NCI-H345 treated with DMSO at 0.1 percent for 48 hours (cell line): ENCODE results near the gene SLC25A22.

Experiments used
- DNase-seq: peaks from one replicate; lab custom pipeline; 2025; ENCODE audit not compliant: unreplicated experiment; lab: John Stamatoyannopoulos, UW

Gene SLC25A22

DNA sequence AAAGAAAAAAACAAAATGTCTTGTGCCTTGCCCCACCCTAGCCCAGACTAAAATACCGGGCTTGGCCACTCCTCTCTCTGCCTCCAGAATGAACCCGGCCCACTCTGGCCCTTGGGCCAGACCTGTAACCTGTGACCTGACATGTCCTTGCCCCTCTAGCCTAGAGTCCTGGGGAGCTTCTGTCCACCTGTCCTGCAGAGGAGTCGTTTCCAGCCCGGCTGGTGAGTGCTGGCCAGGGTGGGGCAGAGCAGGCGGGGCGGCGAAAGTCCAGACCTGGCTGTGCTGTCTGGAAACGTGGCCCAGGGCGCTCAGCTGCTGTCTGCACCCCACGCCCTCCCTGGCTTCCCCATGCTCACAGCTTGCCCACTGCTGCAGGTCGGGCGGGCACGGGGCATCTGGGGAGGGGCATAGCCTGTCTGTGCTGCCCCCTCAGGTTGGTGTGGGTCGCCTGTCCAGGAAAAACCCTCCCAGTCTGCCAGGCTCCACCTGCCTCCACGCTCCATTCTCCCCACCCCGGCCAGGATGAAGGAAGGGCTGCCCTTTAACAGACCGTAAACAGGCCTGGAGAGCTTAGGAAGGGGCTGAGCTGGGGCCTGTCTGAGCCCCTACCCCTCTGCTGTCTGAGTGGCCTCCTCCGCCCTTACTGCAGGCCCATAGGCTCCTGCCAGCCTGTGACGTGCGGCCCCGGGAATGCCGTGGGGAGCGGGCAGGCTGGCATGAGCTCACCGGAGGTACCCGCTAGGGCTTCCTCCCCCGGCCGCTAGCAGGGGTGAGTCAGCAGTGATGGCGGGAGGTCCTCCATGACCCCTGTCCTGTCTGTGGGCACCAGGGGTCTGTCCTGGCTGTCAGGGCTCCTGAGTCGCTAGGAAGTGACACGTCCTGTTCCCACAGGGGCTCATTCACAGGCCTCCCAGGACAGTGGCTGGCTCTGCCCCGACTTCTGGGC is 36.6 kb upstream of the SLC25A22 start:
- DNase-seq: no peak

DNA sequence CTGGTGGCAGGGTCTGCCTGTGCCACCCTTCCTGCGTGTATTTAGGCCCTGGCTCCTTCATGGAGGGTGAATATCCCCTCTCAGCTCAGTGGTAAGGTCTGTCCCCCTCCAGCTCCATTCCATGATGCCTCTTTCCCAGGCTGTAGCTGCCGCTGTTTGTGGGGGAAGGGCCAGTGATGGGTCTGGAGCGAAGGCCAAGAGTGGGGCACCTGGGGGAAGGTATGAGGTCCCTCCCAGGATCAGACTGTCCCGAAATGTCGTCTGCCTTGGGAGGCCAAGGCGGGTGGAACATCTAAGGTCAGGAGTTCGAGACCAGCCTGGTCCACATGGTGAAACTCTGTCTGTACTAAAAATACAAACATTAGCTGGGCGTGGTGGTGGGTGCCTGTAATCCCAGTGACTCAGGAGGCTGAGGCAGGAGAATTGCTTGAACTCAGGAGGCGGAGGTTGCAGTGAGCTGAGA is 35.8 kb upstream of the SLC25A22 start:
- DNase-seq: no peak

DNA sequence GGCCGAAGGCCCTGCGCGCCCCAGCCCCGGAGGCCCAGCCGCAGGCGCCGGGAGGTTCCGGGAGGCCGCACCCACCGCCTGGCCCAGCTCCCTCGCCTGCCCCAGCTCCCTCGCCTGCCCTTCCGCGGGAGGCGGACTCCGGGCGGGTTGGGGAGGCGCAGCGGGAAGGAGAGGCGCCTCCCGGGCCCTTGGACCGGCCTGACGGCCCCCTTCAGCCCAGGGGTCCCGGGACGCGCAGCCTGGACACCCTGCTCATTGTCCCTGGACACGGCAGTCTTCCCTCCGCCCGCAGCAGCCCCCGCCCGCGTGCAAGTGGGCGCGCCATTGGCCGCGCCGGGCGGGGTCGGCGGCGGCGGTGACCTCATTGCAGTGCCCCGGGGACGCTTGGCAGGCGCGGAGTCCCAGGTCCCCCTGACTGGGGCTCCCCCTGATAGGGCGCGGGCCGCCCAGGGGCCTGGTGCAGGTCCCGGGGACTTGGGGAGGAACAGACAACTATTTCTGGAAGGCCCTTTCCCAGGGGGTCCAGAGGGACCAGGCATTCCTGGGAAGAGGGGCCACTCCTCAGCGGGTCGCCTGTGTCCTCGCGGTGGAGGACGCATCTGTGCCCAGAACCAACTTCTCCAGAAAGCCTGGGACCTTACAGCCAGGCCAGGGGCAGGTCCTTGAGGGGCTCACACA is 35.2 kb upstream of the SLC25A22 start:
- no peak for DNase-seq

DNA sequence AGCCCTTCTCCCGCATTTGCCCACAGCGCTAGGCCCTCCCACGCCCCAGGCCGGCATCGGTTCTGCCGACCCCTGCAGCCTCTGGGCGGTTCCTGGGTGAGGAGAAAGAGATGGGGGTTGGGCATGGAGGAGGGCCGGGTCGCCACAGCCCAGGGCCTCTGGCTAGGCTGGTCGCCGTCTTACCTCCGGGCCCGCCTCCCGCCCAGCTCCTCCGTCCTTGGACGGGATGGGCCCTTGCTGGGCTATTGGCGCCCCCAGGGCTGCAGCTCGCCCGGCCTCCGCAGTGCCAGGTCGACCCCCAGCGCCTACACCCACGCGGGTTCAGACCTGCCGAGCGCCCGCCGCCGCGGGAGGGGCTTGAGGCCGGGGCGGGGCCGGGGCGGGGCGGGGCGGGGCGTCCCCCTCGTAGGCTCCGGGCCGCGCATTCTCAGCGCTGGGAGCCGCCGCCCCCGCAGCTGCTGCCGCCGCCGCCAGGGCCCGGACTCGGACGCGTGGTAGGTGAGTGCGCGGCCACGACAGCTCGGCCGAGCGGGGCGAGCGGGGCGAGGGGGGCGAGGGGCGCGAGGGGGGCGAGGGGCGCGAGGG is 34.5 kb upstream of the SLC25A22 start, which contains the start of gene CD151:
CD151 (plus strand) TSS at position 424 of the 585 bp plus-strand sequence. CDS start 3,118 bp downstream, outside the sequence.
- peak; percentile 31 for DNase-seq

DNA sequence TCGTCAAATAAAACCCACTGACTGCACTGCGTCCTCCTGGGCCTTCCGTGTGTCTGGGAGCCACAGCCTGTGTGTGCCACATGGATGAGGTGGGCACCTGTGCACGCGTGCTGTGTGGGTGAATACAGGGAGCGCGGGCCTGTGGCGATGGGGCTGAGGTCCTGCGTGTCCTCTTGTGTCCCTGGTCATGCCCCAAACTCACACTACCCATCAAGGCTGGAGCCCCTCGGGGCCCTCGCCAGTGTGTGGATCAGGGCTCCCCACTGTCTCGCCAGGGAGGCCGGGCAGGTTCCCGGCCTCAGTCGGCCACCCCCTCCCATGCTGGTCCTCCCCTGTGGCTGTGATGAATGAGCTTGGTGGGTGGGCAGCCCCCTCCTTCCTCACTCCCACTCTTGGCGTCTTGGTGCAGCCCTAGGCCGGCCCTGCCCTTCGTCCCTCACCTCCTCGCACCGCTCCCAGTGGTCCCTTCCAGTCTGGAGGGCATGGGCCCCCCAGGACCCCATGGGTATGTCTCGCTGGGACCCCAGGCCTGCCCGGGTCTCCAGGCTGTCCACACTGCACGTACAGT is 34.0 kb upstream of the SLC25A22 start:
- DNase-seq: no peak

DNA sequence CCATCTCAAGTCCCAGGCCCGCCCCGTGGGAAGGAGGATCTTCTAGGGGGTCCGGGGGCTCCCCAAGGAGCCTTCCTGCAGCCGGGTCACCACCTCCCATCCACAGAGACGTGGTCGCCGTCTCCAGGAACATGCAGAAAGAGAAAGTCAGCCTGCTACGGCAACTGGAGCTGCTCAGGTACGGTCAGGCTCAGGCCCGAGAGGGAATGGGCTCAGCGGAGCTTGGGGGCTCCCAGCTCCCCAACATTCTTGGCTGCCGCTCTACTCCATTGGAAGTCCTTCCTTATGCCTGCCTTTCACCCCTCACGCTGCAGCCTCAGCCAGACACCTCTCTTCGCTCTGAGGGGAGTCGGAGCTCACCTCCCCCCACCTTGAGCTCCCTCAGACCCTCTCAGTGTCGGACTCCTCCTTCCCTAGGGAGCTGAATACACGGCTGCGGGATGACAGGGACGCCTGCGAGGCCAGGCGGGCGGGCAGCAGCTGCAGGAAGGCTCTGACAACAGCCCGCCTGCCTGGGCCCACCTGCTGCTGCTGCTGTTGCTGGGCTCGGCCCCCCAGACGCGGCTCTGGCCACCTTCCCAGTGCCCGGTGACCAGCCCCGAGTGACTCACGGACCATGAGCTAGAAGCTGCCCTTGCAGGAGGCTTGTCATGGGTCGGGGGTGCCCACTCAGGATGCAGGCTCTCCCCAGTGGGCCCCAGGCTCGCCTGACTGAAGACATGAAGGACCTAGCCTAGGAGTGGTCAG is 33.2 kb upstream of the SLC25A22 start:
- DNase-seq: no peak

DNA sequence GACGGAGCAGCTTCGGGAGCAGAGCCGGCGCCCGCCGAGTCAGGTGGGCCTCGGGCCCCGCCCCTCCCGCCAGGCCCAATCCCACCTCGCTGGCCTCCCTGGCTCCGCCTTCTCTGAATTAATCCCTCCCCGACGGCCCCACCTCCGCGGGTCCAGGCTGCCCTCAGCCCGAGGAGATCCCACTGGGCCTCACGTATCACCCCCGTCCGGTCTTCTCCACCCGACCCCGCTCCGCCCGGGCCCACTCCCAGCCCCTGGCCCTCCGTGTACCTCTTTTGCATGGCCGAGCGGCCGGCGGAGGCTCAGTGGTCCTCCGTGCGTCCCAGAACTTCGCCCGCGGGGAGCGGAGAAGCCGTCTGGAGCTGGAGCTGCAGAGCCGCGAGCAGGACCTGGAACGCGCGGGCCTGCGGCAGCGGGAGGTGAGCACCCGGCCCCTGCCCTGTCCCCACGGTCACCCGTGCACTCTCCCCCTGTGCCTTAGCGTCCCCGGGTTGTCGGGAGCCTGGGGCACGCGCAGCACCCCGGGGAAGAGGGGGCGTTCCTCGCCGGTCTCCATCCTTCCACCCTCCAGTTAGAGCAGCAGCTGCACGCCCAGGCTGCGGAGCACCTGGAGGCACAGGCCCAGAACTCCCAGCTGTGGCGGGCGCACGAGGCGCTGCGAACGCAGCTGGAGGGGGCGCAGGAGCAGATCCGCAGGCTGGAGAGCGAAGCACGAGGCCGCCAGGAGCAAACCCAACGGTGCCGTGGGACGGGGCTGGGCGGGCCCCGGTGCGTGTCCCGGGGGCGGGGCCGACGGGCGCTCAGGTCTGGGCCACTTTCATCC is 32.4 kb upstream of the SLC25A22 start:
- DNase-seq: peak; percentile 78

DNA sequence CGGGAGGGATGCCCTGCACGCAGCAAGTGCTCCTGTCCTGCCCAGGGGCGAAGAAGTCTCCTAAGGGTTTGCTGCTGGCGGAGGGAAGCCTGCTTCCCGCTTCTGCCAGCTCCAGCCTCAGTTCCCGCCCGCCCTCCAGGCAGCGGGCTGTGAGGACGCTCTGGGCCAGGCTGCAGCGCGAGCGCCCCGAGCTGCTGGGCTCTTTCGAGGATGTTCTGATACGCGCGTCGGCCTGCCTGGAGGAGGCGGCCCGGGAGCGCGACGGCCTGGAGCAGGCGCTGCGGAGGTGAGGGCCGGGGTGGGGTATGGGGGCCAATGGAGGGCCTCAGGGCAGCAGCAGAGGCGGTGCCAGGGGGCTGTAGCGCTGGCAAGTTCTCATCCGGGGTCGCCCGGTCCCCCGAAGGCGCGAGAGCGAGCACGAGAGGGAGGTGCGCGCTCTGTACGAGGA is 31.8 kb upstream of the SLC25A22 start:
- no peak for DNase-seq

DNA sequence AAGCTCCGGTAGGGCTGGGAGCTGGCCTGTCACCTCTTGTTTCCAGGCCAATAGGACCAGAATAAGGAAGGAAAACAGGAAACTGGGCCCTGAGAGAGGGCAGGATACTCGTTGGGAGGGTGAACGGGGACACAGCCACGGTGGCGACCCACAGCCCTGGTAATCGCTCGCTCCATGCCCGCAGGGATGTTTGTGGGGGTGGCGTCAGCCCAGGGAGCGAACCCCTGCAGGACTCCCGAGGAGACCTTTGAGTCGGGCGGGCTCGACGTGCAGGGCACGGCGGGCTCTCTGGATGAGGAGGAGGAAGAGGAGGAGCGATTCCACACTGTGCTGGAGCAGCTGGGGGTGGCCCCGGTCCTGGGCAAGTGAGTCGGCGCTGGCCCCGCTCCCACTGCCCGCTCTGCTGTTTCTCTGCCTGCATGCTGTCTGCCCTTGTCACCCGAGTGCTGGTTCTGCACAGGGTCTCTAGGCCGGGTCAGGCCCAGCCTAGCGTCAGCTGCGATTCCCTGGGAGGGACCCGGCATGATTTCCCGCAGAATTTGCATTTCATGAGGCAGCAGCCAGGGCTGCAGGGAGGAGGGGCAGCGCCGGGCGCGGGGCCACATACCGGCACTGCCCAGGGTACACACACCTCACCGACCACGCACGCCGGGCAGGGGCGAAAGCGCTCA is 31.2 kb upstream of the SLC25A22 start:
- DNase-seq: no peak

DNA sequence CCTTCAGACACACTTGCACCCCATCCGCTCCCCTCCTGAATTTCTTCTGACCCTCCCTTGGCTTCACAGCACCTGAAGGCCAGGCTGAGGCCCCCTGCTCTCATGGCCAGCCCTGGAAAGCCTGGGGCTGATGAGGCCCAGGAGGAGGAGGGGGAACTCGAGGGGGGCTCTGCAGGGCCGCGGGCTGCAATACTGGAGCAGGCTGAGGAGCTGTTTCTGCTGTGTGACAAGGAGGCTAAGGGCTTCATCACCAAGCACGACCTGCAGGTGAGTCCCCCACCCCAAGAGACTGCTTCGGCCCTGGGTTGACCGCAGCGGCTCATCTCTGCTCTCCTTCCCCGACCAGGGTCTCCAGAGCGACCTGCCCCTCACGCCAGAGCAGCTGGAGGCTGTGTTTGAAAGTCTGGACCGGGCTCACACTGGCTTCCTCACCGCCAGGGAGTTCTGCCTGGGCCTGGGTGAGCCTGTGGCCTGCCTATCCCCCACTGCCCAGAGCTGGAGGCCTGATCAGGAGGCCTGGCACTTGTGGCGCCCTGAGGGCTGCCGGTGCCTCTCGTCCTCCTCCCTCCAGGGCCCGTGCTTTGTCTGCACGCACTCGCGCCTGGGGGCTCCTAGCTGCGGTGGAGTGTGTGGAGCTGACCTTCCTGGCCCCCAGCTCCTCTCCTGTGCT is 30.6 kb upstream of the SLC25A22 start:
- DNase-seq: no peak

DNA sequence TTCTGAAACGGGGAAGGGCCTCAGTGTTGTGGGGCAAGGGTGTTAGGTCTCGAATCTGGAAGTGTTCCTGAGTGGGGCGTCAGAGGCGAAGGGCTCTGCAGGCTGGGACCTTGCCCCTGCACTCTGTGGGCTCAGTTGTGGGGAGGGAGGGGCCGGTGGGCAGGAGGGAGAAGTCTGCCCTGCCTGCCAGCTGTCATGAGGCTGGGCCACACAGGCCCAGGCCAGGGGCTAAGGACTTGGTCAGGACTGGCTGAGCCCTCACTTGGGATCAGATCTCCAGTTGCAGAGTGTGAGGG is 29.8 kb upstream of the SLC25A22 start, which contains the start of gene CRACR2B:
CRACR2B (plus strand) TSS at position 23 of the 296 bp plus-strand sequence. CDS start 689 bp downstream, outside the sequence.
- no peak for DNase-seq

DNA sequence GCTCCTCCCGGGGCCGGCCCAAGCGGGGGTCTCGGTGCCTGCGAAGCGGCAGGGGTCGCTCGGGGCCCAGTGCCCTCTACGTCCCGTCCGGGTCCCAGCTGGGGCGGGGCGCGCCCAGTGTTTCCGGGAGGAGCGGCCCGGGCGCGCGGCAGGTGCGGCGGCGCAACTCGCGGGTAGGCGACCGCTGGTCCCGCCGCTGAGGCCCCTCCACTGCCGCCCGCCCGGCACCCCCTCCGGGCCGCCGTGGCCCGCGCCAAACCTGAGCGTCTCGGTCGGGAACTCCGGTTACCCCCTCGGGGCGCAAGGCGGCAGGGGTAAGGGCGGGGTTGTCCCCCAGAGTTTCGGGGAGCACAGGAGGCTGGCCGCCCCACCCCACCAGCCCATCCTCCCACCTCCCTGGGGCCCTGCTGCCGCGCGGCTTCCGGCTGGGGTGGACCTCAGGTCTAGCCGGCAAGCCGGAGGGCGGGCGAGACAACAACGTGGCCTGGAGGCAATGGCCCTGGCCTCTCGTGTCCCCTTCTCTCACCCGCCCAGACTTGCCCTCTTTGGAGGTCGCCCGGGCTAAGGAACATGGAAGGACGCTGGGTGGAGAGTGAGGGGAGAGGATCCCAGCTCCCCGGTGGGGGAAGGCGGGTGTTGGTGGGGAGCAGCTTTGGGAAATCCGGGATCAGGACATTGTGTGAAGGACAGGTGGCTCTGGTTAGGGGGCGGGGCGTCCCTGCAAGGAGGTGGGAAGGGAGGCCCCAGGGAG is 29.2 kb upstream of the SLC25A22 start:
- no peak for DNase-seq

DNA sequence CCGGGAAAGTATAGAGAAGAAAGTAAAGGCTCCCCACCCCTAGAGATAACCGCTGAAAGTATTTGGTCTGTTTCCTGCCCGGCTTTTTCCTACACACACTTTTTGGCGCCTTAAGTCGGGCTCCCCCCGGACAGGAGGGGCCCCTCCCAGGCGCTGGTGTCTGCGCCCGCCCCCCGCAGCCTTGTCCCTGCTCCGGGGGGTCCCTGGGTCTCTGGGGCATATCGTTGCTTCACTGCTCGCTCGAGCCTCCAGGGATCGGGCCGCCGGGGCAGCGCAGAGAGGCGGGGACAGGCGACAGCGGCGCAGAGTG is 28.7 kb upstream of the SLC25A22 start:
- DNase-seq: no peak

DNA sequence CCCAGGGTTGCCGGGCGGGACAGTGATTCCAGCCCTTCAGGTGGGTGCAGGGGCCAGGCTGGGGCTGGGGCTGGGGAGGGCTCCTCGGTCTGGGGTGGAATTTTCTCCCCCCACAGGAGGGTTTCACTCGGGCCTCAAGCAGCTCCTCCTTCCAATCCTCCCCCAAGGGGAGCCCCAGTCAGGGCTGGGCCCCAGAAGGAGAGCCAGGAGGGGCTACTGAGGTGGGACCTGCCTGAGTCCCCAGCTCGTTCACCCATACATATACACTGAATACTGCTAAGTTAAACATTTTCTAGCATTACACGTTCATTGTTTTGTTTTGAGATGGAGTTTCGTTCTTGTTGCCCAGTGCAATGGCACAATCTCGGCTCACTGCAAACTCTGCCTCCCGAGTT is 28.1 kb upstream of the SLC25A22 start:
- no peak for DNase-seq

DNA sequence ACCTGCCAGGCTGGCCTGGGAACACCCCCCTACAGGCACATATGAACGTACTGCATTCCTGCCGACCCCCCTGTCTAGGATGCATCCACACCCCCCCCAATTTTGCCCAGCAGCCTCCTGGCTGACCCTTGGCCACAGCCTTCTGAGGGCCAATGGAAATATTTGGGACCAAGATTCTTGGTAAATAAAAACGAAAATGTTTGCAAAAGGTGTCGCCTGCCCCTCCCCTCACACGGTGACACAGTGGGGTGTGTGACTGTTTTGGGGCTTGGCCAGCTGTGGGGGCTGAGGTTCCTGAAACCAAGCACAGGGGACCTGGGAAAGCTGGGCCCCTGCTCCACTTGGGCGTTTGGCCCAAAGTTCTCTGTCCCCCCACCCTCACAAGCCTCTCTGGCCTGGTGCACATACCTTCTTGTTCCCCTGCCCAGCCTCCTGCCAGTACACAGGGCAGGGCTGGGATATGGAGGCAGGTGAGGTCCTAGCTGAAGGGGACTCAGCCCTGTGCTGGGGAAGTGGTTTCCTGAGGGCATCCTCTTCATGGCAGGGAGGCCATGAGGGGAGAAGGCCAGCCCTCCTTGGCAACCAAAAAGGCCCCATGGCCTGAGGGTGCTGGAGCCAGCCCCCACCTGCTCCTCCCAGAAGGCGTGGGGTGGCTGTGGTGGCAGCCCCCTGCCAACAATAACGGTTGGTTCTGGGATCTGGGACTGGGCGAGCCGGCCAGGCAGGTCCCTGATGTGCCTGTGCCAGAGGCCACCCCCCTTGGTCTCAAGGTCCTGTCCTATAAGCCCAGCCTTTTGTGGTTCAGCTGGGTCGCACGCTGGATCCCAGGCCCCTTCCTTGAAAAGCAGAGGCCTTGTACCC is 27.5 kb upstream of the SLC25A22 start:
- DNase-seq: no peak

DNA sequence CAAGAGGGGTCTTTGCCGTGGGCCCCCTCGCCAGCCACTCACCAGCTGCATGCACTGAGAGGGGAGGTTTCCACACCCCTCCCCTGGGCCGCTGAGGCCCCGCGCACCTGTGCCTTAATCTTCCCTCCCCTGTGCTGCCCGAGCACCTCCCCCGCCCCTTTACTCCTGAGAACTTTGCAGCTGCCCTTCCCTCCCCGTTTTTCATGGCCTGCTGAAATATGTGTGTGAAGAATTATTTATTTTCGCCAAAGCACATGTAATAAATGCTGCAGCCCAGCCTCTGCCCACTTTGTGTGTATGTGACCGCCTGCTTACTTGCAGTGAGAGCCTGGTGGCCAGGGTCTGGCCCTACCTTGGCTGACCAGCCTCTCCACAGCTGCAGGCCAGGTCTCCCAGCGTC is 26.9 kb upstream of the SLC25A22 start:
- DNase-seq: no peak

DNA sequence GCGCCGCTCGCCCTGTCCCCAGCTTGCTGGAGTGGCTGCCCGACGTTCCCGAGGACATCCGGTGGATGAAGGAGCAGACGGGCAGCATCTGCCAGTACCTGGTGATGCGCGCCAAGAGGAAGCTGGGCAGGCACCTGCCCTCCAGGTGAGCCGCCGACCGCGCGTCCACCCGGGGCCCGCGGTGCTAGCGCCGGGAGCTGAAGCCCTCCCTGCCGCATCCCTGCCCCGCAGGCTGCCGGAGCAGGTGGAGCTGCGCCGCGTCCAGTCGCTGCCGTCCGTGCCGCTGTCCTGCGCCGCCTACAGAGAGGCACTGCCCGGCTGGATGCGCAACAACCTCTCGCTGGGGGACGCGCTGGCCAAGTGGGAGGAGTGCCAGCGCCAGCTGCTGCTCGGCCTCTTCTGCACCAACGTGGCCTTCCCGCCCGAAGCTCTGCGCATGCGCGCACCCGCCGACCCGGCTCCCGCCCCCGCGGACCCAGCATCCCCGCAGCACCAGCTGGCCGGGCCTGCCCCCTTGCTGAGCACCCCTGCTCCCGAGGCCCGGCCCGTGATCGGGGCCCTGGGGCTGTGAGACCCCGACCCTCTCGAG is 26.3 kb upstream of the SLC25A22 start:
- DNase-seq: no peak
